ENCODE measurements around the gene SPON2.

SPON2 gene

DNA sequence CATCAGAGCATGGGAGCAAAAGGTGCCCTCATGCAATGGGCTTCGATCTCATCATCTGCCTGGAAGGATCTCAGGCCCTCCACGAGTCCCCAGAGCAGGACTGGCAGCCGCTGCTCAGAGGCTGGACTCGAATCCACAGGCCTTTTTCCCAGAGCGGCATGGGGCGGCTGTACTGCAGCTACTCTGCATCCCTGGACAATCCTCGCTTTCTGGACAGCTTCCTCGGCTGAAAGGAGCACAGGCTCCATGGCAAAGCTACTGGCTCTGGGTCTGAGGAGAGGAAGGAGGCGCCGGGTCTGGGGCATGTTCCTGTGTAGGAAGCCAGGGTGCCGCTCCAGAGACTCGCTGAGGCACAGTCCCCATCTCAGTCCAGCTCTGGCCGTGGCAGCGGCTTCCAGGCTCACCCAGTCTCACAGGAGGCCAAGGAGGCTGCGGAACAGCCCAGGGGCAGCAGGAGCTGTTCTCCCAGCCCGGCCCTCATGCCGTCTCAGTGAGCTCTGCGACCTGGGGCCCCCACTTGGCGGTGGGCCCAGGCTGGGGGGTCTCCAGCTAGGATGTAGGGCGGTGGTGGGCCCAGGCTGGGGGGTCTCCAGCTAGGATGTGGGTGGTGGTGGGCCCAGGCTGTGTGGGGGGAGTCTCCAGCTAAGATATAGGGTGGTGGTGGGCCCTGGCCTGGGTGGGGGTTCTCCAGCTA lies 2.7 kb upstream of the SPON2 start:
- TF ChIP-seq, protein P1, sequence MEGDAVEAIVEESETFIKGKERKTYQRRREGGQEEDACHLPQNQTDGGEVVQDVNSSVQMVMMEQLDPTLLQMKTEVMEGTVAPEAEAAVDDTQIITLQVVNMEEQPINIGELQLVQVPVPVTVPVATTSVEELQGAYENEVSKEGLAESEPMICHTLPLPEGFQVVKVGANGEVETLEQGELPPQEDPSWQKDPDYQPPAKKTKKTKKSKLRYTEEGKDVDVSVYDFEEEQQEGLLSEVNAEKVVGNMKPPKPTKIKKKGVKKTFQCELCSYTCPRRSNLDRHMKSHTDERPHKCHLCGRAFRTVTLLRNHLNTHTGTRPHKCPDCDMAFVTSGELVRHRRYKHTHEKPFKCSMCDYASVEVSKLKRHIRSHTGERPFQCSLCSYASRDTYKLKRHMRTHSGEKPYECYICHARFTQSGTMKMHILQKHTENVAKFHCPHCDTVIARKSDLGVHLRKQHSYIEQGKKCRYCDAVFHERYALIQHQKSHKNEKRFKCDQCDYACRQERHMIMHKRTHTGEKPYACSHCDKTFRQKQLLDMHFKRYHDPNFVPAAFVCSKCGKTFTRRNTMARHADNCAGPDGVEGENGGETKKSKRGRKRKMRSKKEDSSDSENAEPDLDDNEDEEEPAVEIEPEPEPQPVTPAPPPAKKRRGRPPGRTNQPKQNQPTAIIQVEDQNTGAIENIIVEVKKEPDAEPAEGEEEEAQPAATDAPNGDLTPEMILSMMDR (IDR thresholded peaks at IDR 0.05; ENCODE audit: low read depth, low read length) = no peak
- H3K4me3 ChIP-seq (ENCODE audit: low read depth, low read length) = no peak overlapping the region

DNA sequence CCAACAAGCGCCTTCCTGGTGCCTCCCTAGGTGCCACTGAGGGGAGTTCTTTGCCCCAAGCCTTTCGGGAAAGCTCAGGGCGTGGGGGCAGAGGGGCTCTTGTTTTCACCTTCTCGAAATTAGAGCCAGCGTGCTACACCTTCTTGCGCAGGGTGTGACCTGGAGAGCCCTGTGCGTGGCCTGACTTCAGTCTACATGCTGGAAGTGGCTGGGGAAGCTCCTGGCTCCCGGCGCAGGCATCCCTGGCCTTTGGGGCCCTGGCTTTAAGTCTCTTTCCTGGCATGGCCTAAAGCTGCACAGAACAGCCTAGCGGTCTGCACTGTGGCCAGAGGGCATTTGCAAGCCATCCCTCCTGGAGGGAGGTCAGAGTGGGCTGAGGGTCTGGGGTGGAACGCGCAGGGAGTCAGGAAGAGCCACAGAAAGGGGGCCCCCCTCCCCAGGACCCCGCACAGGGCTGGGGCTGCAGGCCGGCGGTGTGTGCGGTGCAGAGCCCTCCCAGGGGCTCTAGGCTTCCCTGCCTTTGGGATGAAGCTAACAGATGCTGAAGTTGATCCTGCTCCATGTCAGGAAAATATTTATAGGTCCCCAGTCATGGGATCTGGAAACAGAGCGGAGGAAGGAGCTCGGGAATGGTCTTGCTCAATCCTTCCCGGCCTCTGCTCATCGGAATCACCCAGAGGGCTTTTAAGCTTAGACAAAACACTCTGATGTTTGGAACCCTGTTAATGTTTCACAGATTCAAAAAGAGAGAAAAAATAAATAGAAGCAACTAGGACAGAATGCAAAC lies 781 bp upstream of the SPON2 start:
- H3K4me3 ChIP-seq (ENCODE audit: low read depth, low read length) = no peak overlapping the region
- TF ChIP-seq, protein P1 (IDR thresholded peaks at IDR 0.05; ENCODE audit: low read depth, low read length) = no peak

DNA sequence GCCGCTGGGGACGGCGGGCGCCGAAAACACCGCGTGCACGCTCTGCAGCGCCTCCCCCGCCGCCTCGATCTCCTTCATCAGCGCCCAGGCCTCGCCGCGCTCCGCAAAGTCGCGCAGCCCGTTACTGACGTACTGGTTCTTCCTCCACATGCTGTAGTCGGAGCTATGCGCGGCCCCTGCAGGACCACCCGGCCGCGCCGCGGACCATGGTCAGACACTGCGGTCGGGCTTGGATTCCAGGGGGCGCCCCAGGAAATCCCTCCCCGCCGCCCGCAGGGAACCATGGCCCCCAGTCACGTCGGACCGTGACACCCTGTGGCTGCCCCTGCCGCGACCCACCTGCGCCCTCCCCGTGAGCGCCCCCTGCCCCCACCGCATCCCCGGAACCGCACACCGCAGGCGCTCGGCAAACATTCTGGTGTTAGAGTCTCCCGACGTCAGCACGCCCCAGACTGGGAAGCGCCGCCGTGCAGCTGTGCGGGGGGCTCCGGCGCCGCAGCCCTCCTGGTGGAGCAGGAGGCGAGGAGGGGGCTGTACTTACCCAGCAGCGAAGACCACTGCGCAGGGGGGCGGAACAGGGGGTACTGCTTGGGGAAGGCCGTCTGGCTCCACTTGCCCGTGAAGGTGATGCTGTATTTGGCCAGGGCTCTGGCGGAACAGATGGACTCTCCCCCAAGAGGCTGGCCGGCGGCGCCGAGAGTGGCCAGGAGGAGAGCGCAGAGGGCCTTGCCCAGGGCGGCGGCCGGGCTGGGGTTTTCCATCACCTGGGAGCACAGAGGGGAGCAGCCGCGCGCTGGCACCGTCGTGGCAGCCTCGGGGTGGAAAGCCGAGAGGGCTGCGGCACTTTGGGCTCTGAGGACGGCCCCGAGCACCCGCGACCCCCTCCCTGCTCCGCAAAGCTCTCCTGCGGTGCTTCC lies 814 bp downstream of the SPON2 start:
- TF ChIP-seq, protein P1 (IDR thresholded peaks at IDR 0.05; ENCODE audit: low read depth, low read length) = no peak
- peak overlapping the region; percentile 67 for H3K4me3 ChIP-seq (ENCODE audit: low read depth, low read length)

DNA sequence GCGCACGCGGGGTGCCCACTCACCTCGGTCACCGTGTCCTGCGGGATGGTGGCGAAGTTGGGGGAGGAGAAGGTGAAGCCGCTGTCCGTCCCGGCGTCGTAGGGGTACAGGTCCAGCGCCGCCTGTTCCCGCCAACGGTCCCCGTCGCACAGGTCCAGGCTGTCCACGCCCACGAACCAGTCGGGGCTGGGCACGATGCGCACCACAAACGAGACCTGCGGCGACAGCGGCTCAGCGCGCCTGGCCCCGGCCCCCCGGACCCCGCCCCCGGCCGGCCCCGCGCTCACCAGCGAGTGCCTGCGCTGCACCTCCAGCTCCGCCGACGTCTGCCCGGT lies 1.4 kb downstream of the SPON2 start:
- TF ChIP-seq, protein P1 (IDR thresholded peaks at IDR 0.05; ENCODE audit: low read depth, low read length) = no peak
- peak overlapping the region; percentile 67 for H3K4me3 ChIP-seq (ENCODE audit: low read depth, low read length)

DNA sequence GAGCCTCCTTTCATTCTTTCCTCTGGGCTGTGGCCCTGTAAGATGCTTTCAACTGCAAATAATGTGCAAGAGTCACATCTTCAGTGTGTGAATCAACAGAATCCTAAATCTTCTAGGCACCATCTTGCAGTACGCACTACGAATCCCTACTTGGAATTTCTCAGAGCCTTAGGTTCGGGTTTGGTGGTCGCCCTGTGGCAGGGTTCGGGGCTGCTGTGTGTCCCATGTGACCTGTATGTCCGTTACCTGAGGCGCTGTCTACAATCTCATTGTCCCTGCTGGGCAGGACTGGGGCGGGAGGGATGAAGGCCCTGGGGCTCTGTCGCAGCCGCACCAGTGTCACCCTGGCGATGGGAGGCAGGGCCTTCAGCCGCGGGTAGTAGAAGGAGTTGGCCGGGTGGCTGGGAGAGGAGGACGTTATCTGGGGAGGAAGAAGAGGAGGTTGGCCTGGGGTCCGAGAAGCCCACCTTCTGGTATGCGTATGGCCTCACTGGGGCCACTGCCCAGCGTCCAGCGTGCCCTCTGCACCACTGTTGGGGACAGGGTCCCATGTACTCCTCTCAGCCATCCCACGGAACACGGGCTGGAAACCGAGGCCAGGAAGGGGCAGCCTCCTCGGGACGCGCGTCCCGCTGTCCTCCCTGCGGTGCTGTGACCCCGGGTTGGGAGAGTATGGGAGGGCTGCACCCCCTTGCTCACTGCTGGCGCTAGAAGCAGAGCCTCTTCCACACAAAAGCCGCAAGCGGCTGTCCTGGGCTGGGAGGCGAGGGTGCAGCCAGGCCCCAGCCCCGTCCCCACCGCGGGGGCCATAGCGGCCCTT lies 2.0 kb downstream of the SPON2 start:
- peak overlapping the region; percentile 38 for H3K4me3 ChIP-seq (ENCODE audit: low read depth, low read length)
- TF ChIP-seq, protein P1 (IDR thresholded peaks at IDR 0.05; ENCODE audit: low read depth, low read length) = no peak

DNA sequence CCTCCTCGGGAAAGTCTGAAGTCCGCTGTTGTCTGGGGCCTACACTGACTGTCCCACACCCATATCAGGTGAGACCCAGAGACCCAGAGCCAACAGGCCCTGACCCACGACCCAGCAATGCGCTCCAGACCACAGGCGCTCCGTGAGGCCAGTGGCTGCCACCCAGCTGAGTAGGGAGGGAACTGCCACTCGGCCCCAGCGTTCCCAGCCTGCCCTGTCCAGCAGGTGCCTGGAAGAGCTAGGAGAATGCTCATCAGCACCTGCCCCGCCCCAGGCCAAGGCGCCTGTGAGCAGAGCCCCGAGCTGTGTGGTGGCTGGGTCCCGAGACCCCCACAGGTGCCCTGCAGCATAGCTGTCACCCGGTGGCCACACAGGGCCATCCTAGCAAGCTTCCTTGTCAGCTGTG lies 2.7 kb downstream of the SPON2 start:
- H3K4me3 ChIP-seq (ENCODE audit: low read depth, low read length) = no peak overlapping the region

More for the DNA sequence above, 2.7 kb downstream of the SPON2 start:
- TF ChIP-seq, protein P1 (IDR thresholded peaks at IDR 0.05; ENCODE audit: low read depth, low read length) = no peak
